ENCODE data around the gene SGPL1. TPM values are rescaled to one million over a fixed set of nuclear protein-coding genes. Genes with fewer than 3 reads are reported as not detected.

SGPL1 gene
- total and polyA plus RNA-seq, 2 of the 8 experiments (the other 6 are each of a cell fraction or from before 2014, with no cell fraction given): 20.5 to 51.6 TPM

DNA sequence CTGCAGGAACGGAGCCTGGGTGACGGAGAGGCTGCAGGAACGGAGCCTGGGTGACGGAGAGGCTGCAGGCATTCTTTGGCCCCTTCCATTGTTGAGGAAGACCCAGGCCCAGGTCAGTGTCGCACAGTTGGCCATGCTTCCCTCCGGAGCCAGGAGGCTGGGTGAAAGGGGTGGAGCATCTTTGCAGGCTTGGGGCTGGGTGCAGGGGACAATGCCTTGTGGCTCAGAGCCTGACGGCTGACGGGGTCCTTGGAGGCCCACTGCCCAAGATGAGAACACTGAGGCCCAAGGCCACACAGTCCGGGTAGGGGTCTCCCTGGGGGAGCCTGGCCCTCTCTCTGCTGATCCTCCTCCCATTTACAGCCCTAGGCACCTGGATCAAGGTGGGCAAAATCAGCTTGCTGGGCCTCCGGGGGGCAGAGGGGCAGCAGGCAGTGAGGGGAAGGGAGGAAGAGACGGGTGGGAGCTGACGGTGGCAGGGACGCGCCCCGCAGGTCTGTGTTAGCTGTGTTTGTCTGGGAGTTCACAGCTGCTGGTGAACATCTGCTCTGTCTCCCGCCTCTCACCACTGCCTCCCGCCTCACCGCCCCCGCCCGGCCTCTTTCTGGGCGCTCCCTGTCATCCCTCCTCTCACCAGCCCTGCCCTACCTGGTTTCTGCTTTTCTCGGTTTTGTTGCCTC lies 103.2 kb downstream of the SGPL1 start:
- Histone ChIP-seq H3K4me3 (ENCODE audit: extremely low read depth in 1 of 4, insufficient read depth in 2 of 4, low read depth in 3 of 4, low read length in 4 of 4) (no peak overlapping the region), H2BK20ac (ENCODE audit: low read length) (no peak overlapping the region), H4K91ac (replicated peaks; ENCODE audit: insufficient read length, low read length) (no peak overlapping the region), H2BK120ac (replicated peaks; ENCODE audit: low read depth, low read length) (no peak overlapping the region), H3K23ac (ENCODE audit: insufficient read length) (no peak overlapping the region), H3K36me3 (ENCODE audit: control insufficient read depth in 2 of 4, insufficient read depth in 4 of 4, low read length in 3 of 4) (no peaks in the 10 kb centered on the region), H3K79me1 (ENCODE audit: low read depth, low read length) (no peaks in the 10 kb centered on the region), H3K14ac (ENCODE audit: insufficient read length) (no peak overlapping the region), H2BK15ac (ENCODE audit: low read length) (no peak overlapping the region), H2AFZ (ENCODE audit: low read length) (no peak overlapping the region), H3K9me3 (ENCODE audit: insufficient read depth in 2 of 2, low read depth in 1 of 2, low read length in 1 of 2) (no peaks in the 10 kb centered on the region), H3K4me2 (ENCODE audit: insufficient read depth in 1 of 2, low read depth in 2 of 2, low read length in 2 of 2) (no peak overlapping the region), H3K79me2 (ENCODE audit: control insufficient read depth in 1 of 2, insufficient read depth in 2 of 2, low read length in 2 of 2) (no peaks in the 10 kb centered on the region), H3K56ac (replicated peaks; ENCODE audit: insufficient read length, low read depth, low read length) (no peak overlapping the region), H3K4me1 (replicated peaks in 1 of 4; ENCODE audit: control insufficient read depth in 3 of 4, insufficient read depth in 4 of 4, low read length in 3 of 4) (no peaks in the 10 kb centered on the region), H2BK12ac (ENCODE audit: low read depth, low read length) (no peak overlapping the region), H2BK5ac (ENCODE audit: low read depth, low read length) (no peak overlapping the region), H3K27ac (ENCODE audit: low read depth, low read length) (no peak overlapping the region), H4K20me1 (replicated peaks in 1 of 2; ENCODE audit: control insufficient read depth in 1 of 2, insufficient read depth in 2 of 2, low read length in 2 of 2) (peaks cover 0 to 2% of the 10 kb centered on the region in 2 experiments), H4K8ac (ENCODE audit: extremely low read depth, insufficient read depth, low read length) (0 out of 2 replicates have a peak overlapping the region, but pooled peaks have one; percentile 51), H3K9ac (replicated peaks in 1 of 4; ENCODE audit: extremely low read depth in 1 of 4, low read depth in 3 of 4, low read length in 3 of 4) (no peak overlapping the region), H3K4ac (replicated peaks; ENCODE audit: insufficient read length, low read depth, low read length) (no peak overlapping the region), H3K18ac (ENCODE audit: extremely low read depth, low read length) (no peak overlapping the region), H4K5ac (ENCODE audit: insufficient read length, low read depth, low read length) (no peak overlapping the region), H2AK5ac (ENCODE audit: low read depth, low read length) (no peak overlapping the region), H3K23me2 (ENCODE audit: low read depth, low read length) (no peaks in the 10 kb centered on the region), H3K27me3 (replicated peaks in 1 of 4; ENCODE audit: control insufficient read depth in 3 of 4, extremely low read depth in 1 of 4, insufficient read depth in 3 of 4, low read length in 3 of 4) (no peaks in the 10 kb centered on the region; a peak in 1 of 7 replicates)
- DNase-seq (ENCODE audit: low read depth in 1 of 2, low spot score in 2 of 2) (no peak), FAIRE-seq (no peak)
- ChIA-PET POLR2A (ENCODE audit: partially characterized antibody) (no interaction called here), CTCF (ENCODE audit: partially characterized antibody) (interaction anchor here (0.6 to 17.0 kb wide), 2 partner anchors 15 to 205 kb away, joined by 3 to 237 read pairs; no protein-coding TSS in a partner anchor)
- WGBS, 2 experiments (ENCODE audit: extremely low coverage in 1 of 2, insufficient coverage in 1 of 2, insufficient read length in 1 of 2, insufficient replicate concordance in 2 of 2, low coverage in 1 of 2, low lambda C conversion rate in 2 of 2, missing lambda C conversion rate in 1 of 2): 87% methylated on average over 13 of the region's 22 CpGs; no CpG with 5 or more reads in 1 of the 2 experiments
- TF ChIP-seq RNF2 (IDR thresholded peaks at IDR 0.05; ENCODE audit: borderline replicate concordance, low read depth, low read length, missing control alignments, poor library complexity, severe bottlenecking): no peak
- TF ChIP-seq, protein P1, sequence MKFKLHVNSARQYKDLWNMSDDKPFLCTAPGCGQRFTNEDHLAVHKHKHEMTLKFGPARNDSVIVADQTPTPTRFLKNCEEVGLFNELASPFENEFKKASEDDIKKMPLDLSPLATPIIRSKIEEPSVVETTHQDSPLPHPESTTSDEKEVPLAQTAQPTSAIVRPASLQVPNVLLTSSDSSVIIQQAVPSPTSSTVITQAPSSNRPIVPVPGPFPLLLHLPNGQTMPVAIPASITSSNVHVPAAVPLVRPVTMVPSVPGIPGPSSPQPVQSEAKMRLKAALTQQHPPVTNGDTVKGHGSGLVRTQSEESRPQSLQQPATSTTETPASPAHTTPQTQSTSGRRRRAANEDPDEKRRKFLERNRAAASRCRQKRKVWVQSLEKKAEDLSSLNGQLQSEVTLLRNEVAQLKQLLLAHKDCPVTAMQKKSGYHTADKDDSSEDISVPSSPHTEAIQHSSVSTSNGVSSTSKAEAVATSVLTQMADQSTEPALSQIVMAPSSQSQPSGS (IDR thresholded peaks at IDR 0.05; ENCODE audit: low read length): no peak
- TF ChIP-seq CBX5 (IDR thresholded peaks at IDR 0.05; ENCODE audit: low read depth, low read length): no peak
- no peak for TF ChIP-seq PHF8 (conservative IDR thresholded peaks at IDR 0.05; ENCODE audit: low read depth, low read length)
- TF ChIP-seq, protein P2, sequence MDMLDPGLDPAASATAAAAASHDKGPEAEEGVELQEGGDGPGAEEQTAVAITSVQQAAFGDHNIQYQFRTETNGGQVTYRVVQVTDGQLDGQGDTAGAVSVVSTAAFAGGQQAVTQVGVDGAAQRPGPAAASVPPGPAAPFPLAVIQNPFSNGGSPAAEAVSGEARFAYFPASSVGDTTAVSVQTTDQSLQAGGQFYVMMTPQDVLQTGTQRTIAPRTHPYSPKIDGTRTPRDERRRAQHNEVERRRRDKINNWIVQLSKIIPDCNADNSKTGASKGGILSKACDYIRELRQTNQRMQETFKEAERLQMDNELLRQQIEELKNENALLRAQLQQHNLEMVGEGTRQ (IDR thresholded peaks at IDR 0.05; ENCODE audit: low read length): no peak
- no peak for TF ChIP-seq BACH1 (IDR thresholded peaks at IDR 0.05; ENCODE audit: low read length)
- TF ChIP-seq TAF1 (IDR thresholded peaks at IDR 0.05; ENCODE audit: low read depth, low read length): no peak
- TF ChIP-seq NRF1 (IDR thresholded peaks at IDR 0.05; ENCODE audit: low read depth, low read length): no peak
- TF ChIP-seq RXRA (IDR thresholded peaks at IDR 0.05; ENCODE audit: insufficient read depth, low read depth, low read length): no peak
- no peak for TF ChIP-seq RFX5 (IDR thresholded peaks at IDR 0.05; ENCODE audit: borderline replicate concordance, low read depth, low read length)
